AG04449 (cell line): ENCODE measurements around the gene LAPTM5.

ENCODE experiments used
- CTCF ChIA-PET: fragments of 350-600 bp; formaldehyde crosslinking; extraction: SDS; loops from one replicate; lab custom pipeline; 2021; ENCODE audit warnings: antibody characterized with exemption; lab: Yijun Ruan, JAX
- POLR2A ChIA-PET: fragments of 400-600, 350-600 bp; formaldehyde crosslinking; extraction: SDS; loops from one replicate; lab custom pipeline; 2020; ENCODE audit warnings: antibody characterized with exemption, inconsistent platforms; lab: Yijun Ruan, JAX
- DNase-seq: peaks from one replicate; pipeline ENCODE4 v3.0.0-alpha.2; 2010; ENCODE audit warnings: low read depth, low spot score
- H3K4me3 ChIP-seq: 2 replicates; pipeline ENCODE4 v1.5.1; 2011; ENCODE audit warnings: low read depth, mild to moderate bottlenecking, control low read depth, low read length
- TF ChIP-seq, protein P1 (sequence below): IDR thresholded peaks from one replicate; pipeline ENCODE4 v1.5.1; 2011; ENCODE audit warnings: mild to moderate bottlenecking, moderate library complexity, low read length, control low read depth, inconsistent platforms; ENCODE audit not compliant: insufficient read depth; ENCODE audit errors: missing control alignments

LAPTM5 gene

DNA sequence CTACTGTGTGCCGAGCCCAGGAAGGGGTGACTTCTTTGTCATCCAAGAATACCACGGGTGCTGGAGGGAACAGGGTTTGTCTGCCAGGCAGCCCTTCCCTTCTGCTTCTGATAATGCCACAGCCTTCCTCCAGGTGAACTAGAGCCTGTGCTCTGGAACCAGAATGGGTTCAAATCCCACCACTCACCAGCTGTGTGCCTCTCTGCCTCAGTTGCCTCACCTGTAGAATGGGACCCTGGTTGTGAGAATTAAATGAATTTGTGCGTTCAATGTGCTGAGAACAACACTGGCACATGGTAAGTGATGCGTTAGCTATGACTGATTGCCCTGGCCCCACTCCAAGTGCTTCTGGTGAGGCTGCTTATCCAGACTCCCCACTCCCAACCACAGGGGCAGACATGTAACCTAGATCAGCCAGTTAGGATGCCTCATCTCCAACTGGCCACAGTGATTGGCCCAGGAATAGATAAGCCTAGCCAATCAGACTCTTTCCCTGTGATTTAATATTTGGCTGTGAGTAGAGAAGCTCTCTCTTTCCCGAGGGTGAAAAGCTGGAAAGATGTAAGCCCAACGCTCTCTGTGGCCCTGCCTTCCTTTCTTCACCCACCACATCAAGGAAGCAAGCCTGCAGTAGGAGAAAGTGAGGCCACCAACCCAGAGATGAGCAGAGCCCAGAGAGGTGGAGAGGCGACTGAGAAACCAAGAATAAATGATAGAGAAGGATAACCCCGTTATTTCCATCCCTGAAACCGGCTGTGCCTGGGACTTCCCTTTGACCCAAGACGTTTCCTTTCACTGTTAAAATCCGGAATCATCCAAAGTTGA lies 20.8 kb upstream of the LAPTM5 start:
- TF ChIP-seq, protein P1, sequence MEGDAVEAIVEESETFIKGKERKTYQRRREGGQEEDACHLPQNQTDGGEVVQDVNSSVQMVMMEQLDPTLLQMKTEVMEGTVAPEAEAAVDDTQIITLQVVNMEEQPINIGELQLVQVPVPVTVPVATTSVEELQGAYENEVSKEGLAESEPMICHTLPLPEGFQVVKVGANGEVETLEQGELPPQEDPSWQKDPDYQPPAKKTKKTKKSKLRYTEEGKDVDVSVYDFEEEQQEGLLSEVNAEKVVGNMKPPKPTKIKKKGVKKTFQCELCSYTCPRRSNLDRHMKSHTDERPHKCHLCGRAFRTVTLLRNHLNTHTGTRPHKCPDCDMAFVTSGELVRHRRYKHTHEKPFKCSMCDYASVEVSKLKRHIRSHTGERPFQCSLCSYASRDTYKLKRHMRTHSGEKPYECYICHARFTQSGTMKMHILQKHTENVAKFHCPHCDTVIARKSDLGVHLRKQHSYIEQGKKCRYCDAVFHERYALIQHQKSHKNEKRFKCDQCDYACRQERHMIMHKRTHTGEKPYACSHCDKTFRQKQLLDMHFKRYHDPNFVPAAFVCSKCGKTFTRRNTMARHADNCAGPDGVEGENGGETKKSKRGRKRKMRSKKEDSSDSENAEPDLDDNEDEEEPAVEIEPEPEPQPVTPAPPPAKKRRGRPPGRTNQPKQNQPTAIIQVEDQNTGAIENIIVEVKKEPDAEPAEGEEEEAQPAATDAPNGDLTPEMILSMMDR = no peak
- H3K4me3 ChIP-seq = no peak overlapping the region
- ChIA-PET CTCF (interaction anchor here (1.0 to 18.3 kb wide), 14 partner anchors 13 to 156 kb away, joined by 3 to 943 read pairs (median 24); partner anchors contain the start of genes LAPTM5, MATN1 and SDC3), POLR2A (interaction anchor here (0.9 to 1.8 kb wide), 2 partner anchors 60 kb away, joined by 5 to 13 read pairs; no protein-coding TSS in a partner anchor)
- no peak for DNase-seq

DNA sequence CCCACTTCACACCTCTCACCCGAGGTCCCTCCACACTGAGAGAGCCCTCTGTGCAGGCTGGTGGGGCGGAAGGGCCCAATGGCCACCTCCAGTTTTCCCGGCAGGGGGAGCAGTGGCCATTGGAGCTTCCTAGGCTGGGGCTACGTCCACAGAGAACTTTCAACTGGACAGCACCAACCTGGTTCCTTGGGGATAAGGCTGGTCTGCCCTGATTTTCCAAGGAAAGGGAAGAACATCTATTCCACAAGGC lies 20.3 kb upstream of the LAPTM5 start:
- ChIA-PET POLR2A (interaction anchor here (0.9 kb wide), 1 partner anchor 59 kb away, joined by 5 read pairs; no protein-coding TSS in a partner anchor), CTCF (interaction anchor here (1.0 to 18.3 kb wide), 9 partner anchors 13 to 147 kb away, joined by 3 to 943 read pairs (median 221); partner anchors contain the start of genes LAPTM5, MATN1 and SDC3)
- H3K4me3 ChIP-seq = no peak overlapping the region
- DNase-seq = no peak
- TF ChIP-seq, protein P1 = peak; percentile 45

DNA sequence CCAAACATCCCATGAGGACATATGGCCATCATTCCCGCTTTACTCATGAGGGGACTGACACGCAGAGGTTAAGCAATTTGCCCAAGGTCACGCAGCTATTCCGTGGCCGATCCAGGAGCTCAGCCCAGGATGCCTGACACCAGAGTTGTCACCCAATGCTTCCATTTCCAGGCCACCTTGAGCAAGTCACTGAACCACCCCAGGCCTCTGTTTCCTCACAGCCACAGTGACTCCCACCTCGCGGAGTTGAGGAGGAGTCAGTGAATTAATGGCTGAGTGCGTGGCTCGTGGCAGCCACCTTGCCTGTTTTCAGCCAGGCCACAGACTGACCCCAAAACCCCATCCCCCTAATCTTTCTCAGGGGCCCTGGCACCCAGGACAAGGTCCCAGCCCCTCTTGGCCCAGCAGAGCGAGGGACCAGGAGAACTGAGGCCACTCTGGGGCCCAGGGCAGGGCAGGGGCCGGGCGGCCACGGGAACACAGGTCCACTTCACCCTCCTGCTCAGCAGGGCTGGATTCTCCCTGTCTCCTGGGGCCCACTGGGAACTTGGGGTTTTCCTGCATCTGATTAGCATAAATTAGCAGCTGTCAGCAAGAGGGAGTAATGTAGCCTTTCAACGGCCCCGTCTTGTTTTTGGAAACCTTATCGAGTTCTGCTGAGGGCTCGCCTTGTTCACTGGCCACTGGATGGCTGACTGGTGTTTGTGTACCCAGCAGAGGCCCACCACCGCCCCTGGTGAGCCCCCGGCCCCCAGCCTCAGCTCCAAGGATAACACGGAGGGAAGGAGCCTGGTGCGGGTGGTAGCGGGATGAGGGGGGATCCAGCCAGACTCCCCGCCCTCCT lies 19.7 kb upstream of the LAPTM5 start:
- ChIA-PET POLR2A (no interaction called here), CTCF (interaction anchor here (1.0 to 18.3 kb wide), 8 partner anchors 12 to 148 kb away, joined by 3 to 943 read pairs (median 252); partner anchors contain the start of genes LAPTM5 and MATN1)
- TF ChIP-seq, protein P1 = no peak
- DNase-seq = no peak
- no peak overlapping the region for H3K4me3 ChIP-seq

DNA sequence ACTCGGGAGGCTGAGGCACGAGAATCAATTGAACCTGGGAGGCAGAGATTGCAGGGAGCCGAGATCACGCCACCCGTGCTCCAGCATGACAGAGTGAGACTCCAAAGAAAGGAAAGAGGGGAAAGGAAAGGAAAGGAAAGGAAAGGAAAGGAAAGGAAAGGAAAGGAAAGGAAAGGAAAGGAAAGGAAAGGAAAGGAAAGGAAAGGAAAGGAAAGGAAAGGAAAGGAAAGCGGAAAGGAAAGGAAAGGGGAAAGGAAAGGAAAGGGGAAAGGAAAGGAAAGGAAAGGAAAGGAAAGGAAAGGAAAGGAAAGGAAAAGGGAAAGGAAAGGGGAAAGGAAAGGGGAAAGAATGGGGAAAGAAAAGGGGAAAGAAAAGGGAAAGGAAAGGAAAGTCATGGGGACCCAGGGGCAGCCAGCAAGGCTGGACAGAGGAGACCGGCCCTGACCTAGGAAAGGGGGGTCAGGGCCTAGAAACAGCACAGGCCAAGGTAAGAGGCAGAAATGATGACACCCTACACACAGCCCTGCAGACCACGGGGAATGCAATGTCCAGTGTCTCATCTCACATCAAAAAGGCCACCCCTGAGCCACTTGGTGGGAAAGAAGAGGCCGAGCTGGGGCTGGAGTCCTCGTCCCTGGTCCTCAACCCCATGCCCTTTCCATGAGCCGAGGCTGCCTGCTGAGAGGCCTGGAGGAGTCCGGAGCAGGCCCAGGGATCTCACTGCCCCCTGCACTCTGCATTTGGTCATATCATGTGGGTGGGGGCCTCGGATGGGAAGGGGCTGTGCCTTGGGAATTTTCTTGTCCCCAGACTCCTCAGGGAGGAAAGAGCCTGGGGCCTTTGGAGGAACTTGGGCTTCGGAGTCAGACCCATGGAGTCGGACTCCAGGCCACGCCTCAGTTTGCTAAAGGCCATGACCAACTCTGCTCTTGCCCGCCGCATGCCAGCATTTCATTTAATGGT lies 18.8 kb upstream of the LAPTM5 start:
- H3K4me3 ChIP-seq = no peak overlapping the region
- no peak for DNase-seq
- ChIA-PET CTCF (interaction anchor here (1.4 to 18.3 kb wide), 6 partner anchors 10 to 148 kb away, joined by 5 to 943 read pairs (median 366); partner anchors contain the start of gene MATN1), POLR2A (no interaction called here)
- TF ChIP-seq, protein P1 = no peak

DNA sequence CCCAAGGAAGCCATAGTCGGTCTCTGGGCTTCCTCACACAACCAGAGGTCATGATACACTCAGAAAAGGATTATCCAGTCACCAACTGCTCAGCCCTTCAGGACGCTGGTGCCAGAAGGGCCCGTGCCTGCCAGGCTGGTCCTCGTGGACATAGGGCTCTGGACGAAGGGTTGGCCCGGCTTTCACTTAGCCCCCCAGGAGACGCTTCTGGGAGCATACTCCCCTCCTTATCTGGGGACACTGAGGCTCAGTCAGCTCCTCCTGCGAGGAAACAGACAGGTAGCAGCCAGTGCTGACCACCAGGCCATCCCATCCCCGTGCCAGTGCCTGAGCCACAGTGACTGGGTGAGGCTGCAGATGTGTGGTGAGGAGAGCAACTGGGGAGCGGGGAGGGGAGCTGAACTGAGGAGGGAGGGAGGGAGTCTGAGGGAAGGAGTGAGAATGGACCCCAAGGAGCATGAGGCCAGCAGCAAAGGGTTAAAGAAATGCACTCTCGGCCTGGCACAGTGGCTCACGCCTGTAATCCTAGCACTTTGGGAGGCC lies 17.9 kb upstream of the LAPTM5 start:
- CTCF ChIA-PET = interaction anchor here (1.4 to 18.3 kb wide), 3 partner anchors 10 to 51 kb away, joined by 5 to 943 read pairs (median 221); partner anchors contain the start of gene MATN1
- POLR2A ChIA-PET = no interaction called here
- TF ChIP-seq, protein P1 = no peak

More for the DNA sequence above, 17.9 kb upstream of the LAPTM5 start:
- no peak for DNase-seq
- no peak overlapping the region for H3K4me3 ChIP-seq
